A549 (cell line): ENCODE data around the gene PPFIA4. TPM values are rescaled to one million over a fixed set of nuclear protein-coding genes. Genes with fewer than 3 reads are reported as not detected.

ENCODE experiments used
- ATAC-seq, 2 experiments: fragments of 200-7000 bp in 1 of 2; fragments of >200 bp in 1 of 2; cut with Nextera tagmentation in 1 of 2; cut with Tn5 transposase in 1 of 2; 3 replicates each; pipeline versions ENCODE4 v1.8.0 to v1.9.1; 2018 to 2020; ENCODE audit warnings: mild to moderate bottlenecking in 1 of 2, moderate library complexity in 1 of 2
- CTCF ChIA-PET: fragments of 300-600 bp; sonication (Branson Sonifier 250); formaldehyde crosslinking; extraction: SDS; loops from one replicate; lab custom pipeline; 2021; ENCODE audit warnings: antibody characterized with exemption, inconsistent platforms; lab: Yijun Ruan, JAX
- POLR2A ChIA-PET: fragments of 350-600 bp; formaldehyde crosslinking; extraction: SDS; loops from one replicate; lab custom pipeline; 2021; ENCODE audit warnings: antibody characterized with exemption, inconsistent platforms; lab: Yijun Ruan, JAX
- DNase-seq, 2 experiments: peaks; one replicate each; pipeline versions ENCODE4 v3.0.0 to v3.0.0-alpha.2; 2011 to 2016; ENCODE audit warnings: low read depth in 1 of 2, low spot score in 1 of 2
- FAIRE-seq: peaks from 2 replicates; lab custom pipeline; 2011; peaks lifted over from hg19 to GRCh38; lab: Jason Lieb, UNC
- H3K27ac ChIP-seq, 2 experiments: fragments of >200 bp; sonication (Bioruptor Twin); formaldehyde crosslinking; 3 replicates each; pipeline ENCODE4 v1.5.1; 2016 to 2017
- H3K4me1 ChIP-seq: fragments of >200 bp; sonication (Bioruptor Twin); formaldehyde crosslinking; 3 replicates; pipeline ENCODE4 v1.6.1; 2016
- H3K4me2 ChIP-seq: fragments of >200 bp; sonication (Bioruptor Twin); formaldehyde crosslinking; 3 replicates; pipeline ENCODE4 v1.6.1; 2016
- H3K4me3 ChIP-seq: fragments of >200 bp; sonication (Bioruptor Twin); formaldehyde crosslinking; 3 replicates; pipeline ENCODE4 v1.5.1; 2016
- H3K9me3 ChIP-seq: fragments of >200 bp; sonication (Bioruptor Twin); formaldehyde crosslinking; 3 replicates; pipeline ENCODE4 v1.6.1; 2016
- CBX8 ChIP-seq: fragments of 200-600 bp; sonication (generic); IDR thresholded peaks from 2 replicates; pipeline ENCODE4 v1.6.1; 2016
- CEBPB ChIP-seq, 2 experiments: fragments of >200 bp in 1 of 2; sonication (Bioruptor Twin) in 1 of 2; formaldehyde crosslinking in 1 of 2; IDR thresholded peaks; 2 replicates each; pipeline ENCODE4 v1.6.1; 2012 to 2016
- EHF ChIP-seq: fragments of 250-450 bp; sonication (Bioruptor Pico); IDR thresholded peaks from 2 replicates; pipeline ENCODE4 v1.5.0; 2020; ENCODE audit warnings: mild to moderate bottlenecking
- FOSB ChIP-seq: fragments of 250-450 bp; sonication (Bioruptor Pico); IDR thresholded peaks from 2 replicates; pipeline ENCODE4 v1.5.0; 2020; ENCODE audit warnings: mild to moderate bottlenecking, moderate library complexity
- HOXB13 ChIP-seq: fragments of 250-450 bp; sonication (Bioruptor Pico); IDR thresholded peaks from 2 replicates; pipeline ENCODE4 v1.5.0; 2020; ENCODE audit warnings: low read depth, mild to moderate bottlenecking, moderate library complexity
- HOXB5 ChIP-seq: fragments of 250-450 bp; sonication (Bioruptor Pico); IDR thresholded peaks from 2 replicates; pipeline ENCODE4 v1.5.0; 2020; ENCODE audit warnings: mild to moderate bottlenecking, moderate library complexity
- JUNB ChIP-seq: fragments of >200 bp; sonication (Bioruptor Twin); formaldehyde crosslinking; IDR thresholded peaks from 2 replicates; pipeline ENCODE4 v1.6.1; 2016
- KDM1A ChIP-seq: fragments of 200-600 bp; sonication (generic); IDR thresholded peaks from 2 replicates; pipeline ENCODE4 v1.6.1; 2016; ENCODE audit warnings: low read depth, mild to moderate bottlenecking
- MAZ ChIP-seq: fragments of 150-350 bp; IDR thresholded peaks from 2 replicates; pipeline ENCODE4 v1.6.1; 2014; ENCODE audit warnings: antibody characterized with exemption, low read depth, low read length, borderline replicate concordance
- MYC ChIP-seq: IDR thresholded peaks from 2 replicates; pipeline ENCODE4 v1.6.1; 2012; ENCODE audit warnings: mild to moderate bottlenecking, inconsistent platforms, low read length, improper control_type of control experiment, borderline replicate concordance
- PHF8 ChIP-seq: fragments of 200-600 bp; sonication (generic); IDR thresholded peaks from 2 replicates; pipeline ENCODE4 v1.6.1; 2016; ENCODE audit warnings: low read depth, mild to moderate bottlenecking, antibody characterized with exemption, moderate library complexity, borderline replicate concordance
- SMC3 ChIP-seq: fragments of >200 bp; sonication (Bioruptor Twin); formaldehyde crosslinking; IDR thresholded peaks from 3 replicates; pipeline ENCODE4 v1.6.1; 2018; ENCODE audit warnings: inconsistent platforms
- SREBF2 ChIP-seq: fragments of 450-650 bp; IDR thresholded peaks from 2 replicates; pipeline ENCODE4 v1.6.1; 2014; ENCODE audit warnings: mild to moderate bottlenecking, moderate library complexity
- TFCP2L1 ChIP-seq: fragments of 250-450 bp; sonication (Bioruptor Pico); IDR thresholded peaks from 2 replicates; pipeline ENCODE4 v1.5.0; 2021; ENCODE audit warnings: mild to moderate bottlenecking
- TP53 ChIP-seq: fragments of 250-450 bp; sonication (Bioruptor Pico); IDR thresholded peaks from 2 replicates; pipeline ENCODE4 v1.5.0; 2021; ENCODE audit warnings: mild to moderate bottlenecking, moderate library complexity
- ZNF302 ChIP-seq: fragments of 250-450 bp; sonication (Bioruptor Pico); IDR thresholded peaks from 2 replicates; pipeline ENCODE4 v1.9.0; 2021; ENCODE audit warnings: inconsistent platforms, mild to moderate bottlenecking, moderate library complexity
- WGBS: methylation state at CpG from one replicate; pipeline ENCODE4 v1.1.6; 2017; ENCODE audit errors: missing lambda C conversion rate; 5-methylcytosine and 5-hydroxymethylcytosine counted together
- polyA plus RNA-seq, 4 experiments: library from polyadenylated mRNA; depleted of rRNA in 3 of 4; stranded (reverse); fragments of >200 nt; fragmentation: RNase III in 1 of 4; extraction: RNeasy Plus Mini Kit Qiagen cat#74134 plus additional on column Dnase treatment in 1 of 4; gene quantifications; 2 replicates in 3 of 4; 3 replicates in 1 of 4; pipeline ENCODE4 v1.2.3, GENCODE V29; 2011 to 2017
- TF ChIP-seq, protein P1 (sequence below): fragments of >200 bp; sonication (Bioruptor Twin); formaldehyde crosslinking; IDR thresholded peaks from 2 replicates; pipeline ENCODE4 v1.6.1; 2016
- TF ChIP-seq, protein P2 (sequence below): IDR thresholded peaks from 2 replicates; pipeline ENCODE4 v1.6.1; 2012
- TF ChIP-seq, protein P3 (sequence below): fragments of 200-600 bp; sonication (generic); IDR thresholded peaks from 2 replicates; pipeline ENCODE4 v1.6.1; 2016; ENCODE audit warnings: antibody characterized with exemption, mild to moderate bottlenecking, moderate library complexity
- TF ChIP-seq, protein P4 (sequence below): fragments of >200 bp; sonication (Bioruptor Twin); formaldehyde crosslinking; IDR thresholded peaks from 3 replicates; pipeline ENCODE4 v1.5.1; 2016

The PPFIA4 gene
- polyA plus RNA-seq, 2 of the 4 experiments (the other 2 are of a cell fraction): 0.47 to 0.63 TPM

DNA sequence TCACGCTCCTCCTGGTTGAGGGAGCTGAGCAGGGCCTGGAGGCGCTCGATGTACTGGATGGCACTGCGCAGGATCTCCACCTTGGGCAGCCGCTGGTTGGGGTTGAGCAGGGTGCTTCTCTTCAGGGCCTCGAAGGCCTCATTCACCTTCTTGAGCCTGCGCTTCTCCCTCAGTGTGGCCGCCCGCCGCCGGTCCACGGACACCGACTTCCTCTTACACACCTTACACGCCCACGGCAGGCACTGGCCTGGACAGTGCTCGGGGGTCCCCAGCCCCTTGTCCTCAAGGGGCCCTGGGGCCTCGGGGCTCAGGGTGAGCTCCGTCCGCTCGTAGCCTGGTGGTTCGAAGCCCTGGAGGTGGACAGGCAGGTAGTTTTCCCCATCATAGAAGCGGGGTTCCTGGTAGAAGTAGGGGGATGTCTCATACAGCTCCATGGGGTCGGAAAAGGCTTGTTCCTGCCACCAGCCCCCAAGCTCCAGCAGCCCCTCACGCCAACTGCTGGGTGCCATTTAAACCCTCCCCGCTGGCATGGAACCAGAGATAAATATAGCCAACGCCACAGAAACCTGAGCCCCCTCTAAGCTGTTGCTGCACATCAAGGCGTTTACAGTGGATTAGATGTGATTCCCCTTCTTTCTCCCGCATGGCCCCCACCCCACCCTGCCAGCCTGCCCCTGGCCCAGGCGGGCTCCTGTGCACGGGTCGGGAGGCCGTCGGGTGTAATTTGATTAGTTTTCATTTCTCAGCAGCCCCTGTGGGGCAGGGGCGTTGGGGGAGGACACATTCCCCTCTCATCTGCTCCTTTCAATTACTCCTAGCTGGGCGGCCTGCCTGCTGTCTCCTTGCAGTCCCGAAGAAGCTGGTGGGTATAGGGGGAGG lies 59.5 kb downstream of the PPFIA4 start, which contains the start of gene MYOG:
Gene MYOG, minus strand, starts transcription at position 485 of the 879 bp plus-strand sequence. Its CDS starts 51 bp downstream, at position 434.
- H3K4me3 ChIP-seq: no peak within 1 kb of the TSS
- no peak for TF ChIP-seq SREBF2
- no peak for TF ChIP-seq HOXB5 (CRISPR knock-in tag)
- TF ChIP-seq SMC3: no peak
- no peak for TF ChIP-seq TP53
- TF ChIP-seq KDM1A: no peak
- no peak for TF ChIP-seq JUNB
- no peak for TF ChIP-seq TFCP2L1 (CRISPR knock-in tag)
- no peak for TF ChIP-seq CEBPB (IDR thresholded peaks at IDR 0.05)
- no peak for TF ChIP-seq HOXB13 (CRISPR knock-in tag)
- TF ChIP-seq, protein P1, sequence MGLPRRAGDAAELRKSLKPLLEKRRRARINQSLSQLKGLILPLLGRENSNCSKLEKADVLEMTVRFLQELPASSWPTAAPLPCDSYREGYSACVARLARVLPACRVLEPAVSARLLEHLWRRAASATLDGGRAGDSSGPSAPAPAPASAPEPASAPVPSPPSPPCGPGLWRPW: no peak
- TF ChIP-seq MYC: no peak
- no peak for TF ChIP-seq PHF8
- no peak for TF ChIP-seq FOSB
- TF ChIP-seq MAZ: no peak
- TF ChIP-seq, protein P2, sequence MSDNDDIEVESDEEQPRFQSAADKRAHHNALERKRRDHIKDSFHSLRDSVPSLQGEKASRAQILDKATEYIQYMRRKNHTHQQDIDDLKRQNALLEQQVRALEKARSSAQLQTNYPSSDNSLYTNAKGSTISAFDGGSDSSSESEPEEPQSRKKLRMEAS: no peak
- no peak for TF ChIP-seq CBX8
- no peak for TF ChIP-seq EHF (CRISPR knock-in tag)
- TF ChIP-seq ZNF302: no peak
- TF ChIP-seq, protein P3, sequence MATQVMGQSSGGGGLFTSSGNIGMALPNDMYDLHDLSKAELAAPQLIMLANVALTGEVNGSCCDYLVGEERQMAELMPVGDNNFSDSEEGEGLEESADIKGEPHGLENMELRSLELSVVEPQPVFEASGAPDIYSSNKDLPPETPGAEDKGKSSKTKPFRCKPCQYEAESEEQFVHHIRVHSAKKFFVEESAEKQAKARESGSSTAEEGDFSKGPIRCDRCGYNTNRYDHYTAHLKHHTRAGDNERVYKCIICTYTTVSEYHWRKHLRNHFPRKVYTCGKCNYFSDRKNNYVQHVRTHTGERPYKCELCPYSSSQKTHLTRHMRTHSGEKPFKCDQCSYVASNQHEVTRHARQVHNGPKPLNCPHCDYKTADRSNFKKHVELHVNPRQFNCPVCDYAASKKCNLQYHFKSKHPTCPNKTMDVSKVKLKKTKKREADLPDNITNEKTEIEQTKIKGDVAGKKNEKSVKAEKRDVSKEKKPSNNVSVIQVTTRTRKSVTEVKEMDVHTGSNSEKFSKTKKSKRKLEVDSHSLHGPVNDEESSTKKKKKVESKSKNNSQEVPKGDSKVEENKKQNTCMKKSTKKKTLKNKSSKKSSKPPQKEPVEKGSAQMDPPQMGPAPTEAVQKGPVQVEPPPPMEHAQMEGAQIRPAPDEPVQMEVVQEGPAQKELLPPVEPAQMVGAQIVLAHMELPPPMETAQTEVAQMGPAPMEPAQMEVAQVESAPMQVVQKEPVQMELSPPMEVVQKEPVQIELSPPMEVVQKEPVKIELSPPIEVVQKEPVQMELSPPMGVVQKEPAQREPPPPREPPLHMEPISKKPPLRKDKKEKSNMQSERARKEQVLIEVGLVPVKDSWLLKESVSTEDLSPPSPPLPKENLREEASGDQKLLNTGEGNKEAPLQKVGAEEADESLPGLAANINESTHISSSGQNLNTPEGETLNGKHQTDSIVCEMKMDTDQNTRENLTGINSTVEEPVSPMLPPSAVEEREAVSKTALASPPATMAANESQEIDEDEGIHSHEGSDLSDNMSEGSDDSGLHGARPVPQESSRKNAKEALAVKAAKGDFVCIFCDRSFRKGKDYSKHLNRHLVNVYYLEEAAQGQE: no peak
- TF ChIP-seq, protein P4, sequence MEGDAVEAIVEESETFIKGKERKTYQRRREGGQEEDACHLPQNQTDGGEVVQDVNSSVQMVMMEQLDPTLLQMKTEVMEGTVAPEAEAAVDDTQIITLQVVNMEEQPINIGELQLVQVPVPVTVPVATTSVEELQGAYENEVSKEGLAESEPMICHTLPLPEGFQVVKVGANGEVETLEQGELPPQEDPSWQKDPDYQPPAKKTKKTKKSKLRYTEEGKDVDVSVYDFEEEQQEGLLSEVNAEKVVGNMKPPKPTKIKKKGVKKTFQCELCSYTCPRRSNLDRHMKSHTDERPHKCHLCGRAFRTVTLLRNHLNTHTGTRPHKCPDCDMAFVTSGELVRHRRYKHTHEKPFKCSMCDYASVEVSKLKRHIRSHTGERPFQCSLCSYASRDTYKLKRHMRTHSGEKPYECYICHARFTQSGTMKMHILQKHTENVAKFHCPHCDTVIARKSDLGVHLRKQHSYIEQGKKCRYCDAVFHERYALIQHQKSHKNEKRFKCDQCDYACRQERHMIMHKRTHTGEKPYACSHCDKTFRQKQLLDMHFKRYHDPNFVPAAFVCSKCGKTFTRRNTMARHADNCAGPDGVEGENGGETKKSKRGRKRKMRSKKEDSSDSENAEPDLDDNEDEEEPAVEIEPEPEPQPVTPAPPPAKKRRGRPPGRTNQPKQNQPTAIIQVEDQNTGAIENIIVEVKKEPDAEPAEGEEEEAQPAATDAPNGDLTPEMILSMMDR: no peak
- no peak for DNase-seq
- 77% methylated on average over 30 of the region's 36 CpGs for WGBS
- H3K9me3 ChIP-seq: no peaks in the 10 kb centered on the region
- H3K4me2 ChIP-seq: no peak within 1 kb of the TSS
- H3K4me1 ChIP-seq: 0 out of 3 replicates have a peak, but pooled peaks cover 7% of the 10 kb centered on the region
- H3K27ac ChIP-seq: no peak within 1 kb of the TSS
- no peak for FAIRE-seq
- ATAC-seq: no peak
- ChIA-PET CTCF (interaction anchor here (0.7 to 2.5 kb wide), 4 partner anchors 32 to 131 kb away, joined by 4 to 14 read pairs (median 4); no protein-coding TSS in a partner anchor), POLR2A (no interaction called here)
